Activated CD4-positive, alpha-beta T cell treated with anti-CD3 and anti-CD28 coated beads, Interleukin-2, amount 10 ng/mL, durations not matched to agents 7 days and 5 days (primary cell): ENCODE data around the gene STX10. TPM values are rescaled to one million over a fixed set of nuclear protein-coding genes. Genes with fewer than 3 reads are reported as not detected.
"Not testable (repeated sequence)": the region's sequence is repeated elsewhere in the genome, so short reads cannot be mapped to it uniquely, and the experiment has no call there.

Experiments used
- CTCF ChIA-PET: fragments of 350-600 bp; sonication (Branson Sonifier 250); formaldehyde crosslinking; loops from one replicate; lab custom pipeline; 2021; ENCODE audit warnings: antibody characterized with exemption; lab: Charles Lee
- POLR2A ChIA-PET: fragments of 350-600 bp; sonication (Branson Sonifier 250); formaldehyde crosslinking; loops from one replicate; lab custom pipeline; 2021; ENCODE audit warnings: antibody characterized with exemption; lab: Charles Lee
- DNase-seq: peaks from one replicate; pipeline ENCODE4 v3.0.0-alpha.2; 2020
- H3K27ac Mint-ChIP-seq: one replicate; pipeline ENCODE4 v1.8.0; 2021; ENCODE audit warnings: mild to moderate bottlenecking, moderate library complexity, mixed read lengths
- H3K27me3 Mint-ChIP-seq: one replicate; pipeline ENCODE4 v1.8.0; 2021; ENCODE audit warnings: mixed read lengths
- H3K36me3 Mint-ChIP-seq: one replicate; pipeline ENCODE4 v1.8.0; 2021; ENCODE audit warnings: low read depth, mixed read lengths
- H3K4me1 Mint-ChIP-seq: one replicate; pipeline ENCODE4 v1.8.0; 2021; ENCODE audit warnings: mixed read lengths
- H3K4me3 Mint-ChIP-seq: one replicate; pipeline ENCODE4 v1.8.0; 2021; ENCODE audit warnings: mild to moderate bottlenecking, moderate library complexity, mixed read lengths
- H3K9me3 Mint-ChIP-seq: one replicate; pipeline ENCODE4 v1.8.0; 2021; ENCODE audit warnings: mixed read lengths
- total RNA-seq, 2 experiments: library from RNA; stranded (reverse); gene quantifications; one replicate each; pipeline ENCODE4 v1.2.3, GENCODE V29; 2021

The STX10 gene
- total RNA-seq, 2 experiments from 2014 or later, result 62.3 to 65.0 TPM

GRCh38 chr19:13177584-13177983 is 27.4 kb upstream of the STX10 start:
- H3K4me3 Mint-ChIP-seq, DNase-seq, H3K9me3 Mint-ChIP-seq, H3K27me3 Mint-ChIP-seq: not testable (repeated sequence)
- H3K4me1 Mint-ChIP-seq, result peaks cover 37% of the 10 kb centered on the region
- ChIA-PET POLR2A (interaction anchor here (1.0 kb wide), 1 partner anchor 23 kb away, joined by 6 read pairs; no protein-coding TSS in a partner anchor), CTCF (interaction anchor here (1.3 kb wide), 1 partner anchor 7 kb away, joined by 3 read pairs; no protein-coding TSS in a partner anchor)
- H3K36me3 Mint-ChIP-seq, result peaks cover 12% of the 10 kb centered on the region
- H3K27ac Mint-ChIP-seq, result peak overlapping the region; percentile 25

- no peaks in the 10 kb centered on the region for H3K9me3 Mint-ChIP-seq
- ChIA-PET CTCF (no interaction called here), POLR2A (interaction anchor here (1.0 kb wide), 1 partner anchor 24 kb away, joined by 3 read pairs; no protein-coding TSS in a partner anchor)
- no peak overlapping the region for H3K27ac Mint-ChIP-seq
- no peaks in the 10 kb centered on the region for H3K27me3 Mint-ChIP-seq
- H3K4me1 Mint-ChIP-seq, result peaks cover 42% of the 10 kb centered on the region
- no peak overlapping the region for H3K4me3 Mint-ChIP-seq
- H3K36me3 Mint-ChIP-seq, result peaks cover 17% of the 10 kb centered on the region
- DNase-seq, result no peak
Measured at GRCh38 chr19:13176345-13176744, 26.2 kb upstream of the STX10 start.

- ChIA-PET POLR2A (no interaction called here), CTCF (interaction anchor here (1.1 kb wide), 1 partner anchor 208 kb away, joined by 3 read pairs; no protein-coding TSS in a partner anchor)
- Mint-ChIP-seq H3K36me3 (peaks cover 27% of the 10 kb centered on the region), H3K27ac (peak overlapping the region; percentile 98), H3K4me1 (peaks cover 58% of the 10 kb centered on the region), H3K27me3 (no peaks in the 10 kb centered on the region), H3K4me3 (peak overlapping the region; percentile 76), H3K9me3 (no peaks in the 10 kb centered on the region)
- no peak for DNase-seq
Measured at GRCh38 chr19:13173139-13173737, 23.1 kb upstream of the STX10 start.

GRCh38 chr19:13172346-13173138 is 22.4 kb upstream of the STX10 start:
- POLR2A ChIA-PET, result no interaction called here
- peaks cover 63% of the 10 kb centered on the region for H3K4me1 Mint-ChIP-seq

GRCh38 chr19:13171146-13171545 is 21.0 kb upstream of the STX10 start:
- no peak for DNase-seq
- H3K9me3 Mint-ChIP-seq, result no peaks in the 10 kb centered on the region
- H3K27me3 Mint-ChIP-seq, result no peaks in the 10 kb centered on the region
- POLR2A ChIA-PET, result interaction anchor here (0.7 kb wide), 1 partner anchor 90 kb away, joined by 6 read pairs; no protein-coding TSS in a partner anchor
- peaks cover 30% of the 10 kb centered on the region for H3K36me3 Mint-ChIP-seq
- peaks cover 73% of the 10 kb centered on the region for H3K4me1 Mint-ChIP-seq
- H3K4me3 Mint-ChIP-seq, result no peak overlapping the region
- CTCF ChIA-PET, result interaction anchor here (0.9 to 2.0 kb wide), 5 partner anchors 10 to 38 kb away, joined by 3 to 13 read pairs (median 4); no protein-coding TSS in a partner anchor
- peak overlapping the region; percentile 98 for H3K27ac Mint-ChIP-seq

More at GRCh38 chr19:13172346-13173138, 22.4 kb upstream of the STX10 start:
- CTCF ChIA-PET, result no interaction called here
- Mint-ChIP-seq H3K36me3 (peaks cover 30% of the 10 kb centered on the region), H3K27ac (peak overlapping the region; percentile 98), H3K27me3 (no peaks in the 10 kb centered on the region), H3K4me3 (peak overlapping the region; percentile 76), H3K9me3 (no peaks in the 10 kb centered on the region)
- peak; percentile 68 for DNase-seq

GRCh38 chr19:13169769-13170168 is 19.6 kb upstream of the STX10 start:
- Mint-ChIP-seq H3K27me3 (no peaks in the 10 kb centered on the region), H3K9me3 (no peaks in the 10 kb centered on the region), H3K4me1 (peaks cover 84% of the 10 kb centered on the region), H3K27ac (peak overlapping the region; percentile 98), H3K36me3 (peaks cover 30% of the 10 kb centered on the region), H3K4me3 (no peak overlapping the region)
- CTCF ChIA-PET, result interaction anchor here (0.6 to 2.0 kb wide), 8 partner anchors 8 to 685 kb away, joined by 3 to 13 read pairs (median 3); no protein-coding TSS in a partner anchor
- POLR2A ChIA-PET, result no interaction called here
- DNase-seq, result no peak

- peaks cover 79% of the 10 kb centered on the region for H3K4me1 Mint-ChIP-seq
- H3K27ac Mint-ChIP-seq, result peak overlapping the region; percentile 98
- H3K9me3 Mint-ChIP-seq, H3K27me3 Mint-ChIP-seq, POLR2A ChIA-PET, H3K4me3 Mint-ChIP-seq, DNase-seq: not testable (repeated sequence)
- peaks cover 13% of the 10 kb centered on the region for H3K36me3 Mint-ChIP-seq
- CTCF ChIA-PET, result interaction anchor here (2.6 kb wide), 1 partner anchor 9 kb away, joined by 11 read pairs; no protein-coding TSS in a partner anchor
Measured at GRCh38 chr19:13166151-13166550, 16.0 kb upstream of the STX10 start.

GRCh38 chr19:13165162-13165997 is 15.2 kb upstream of the STX10 start:
- ChIA-PET POLR2A (interaction anchor here (1.3 kb wide), 1 partner anchor 13 kb away, joined by 3 read pairs; no protein-coding TSS in a partner anchor), CTCF (interaction anchor here (2.2 to 3.0 kb wide), 2 partner anchors 13 to 15 kb away, joined by 5 to 11 read pairs; partner anchors contain the start of genes IER2 and STX10)
- Mint-ChIP-seq H3K4me3 (peak overlapping the region; percentile 91), H3K36me3 (peaks cover 13% of the 10 kb centered on the region), H3K4me1 (peaks cover 76% of the 10 kb centered on the region), H3K27ac (peak overlapping the region; percentile 98), H3K9me3 (no peaks in the 10 kb centered on the region), H3K27me3 (no peaks in the 10 kb centered on the region)
- DNase-seq, result no peak

- ChIA-PET CTCF (interaction anchor here (1.6 to 3.0 kb wide), 3 partner anchors 10 to 14 kb away, joined by 5 to 11 read pairs (median 7); partner anchors contain the start of genes IER2 and STX10), POLR2A (interaction anchor here (1.2 to 1.3 kb wide), 2 partner anchors 9 to 12 kb away, joined by 3 to 7 read pairs; no protein-coding TSS in a partner anchor)
- peak overlapping the region; percentile 98 for H3K27ac Mint-ChIP-seq
- H3K9me3 Mint-ChIP-seq, result no peaks in the 10 kb centered on the region
- H3K36me3 Mint-ChIP-seq, result peaks cover 11% of the 10 kb centered on the region
- peaks cover 74% of the 10 kb centered on the region for H3K4me1 Mint-ChIP-seq
- H3K27me3 Mint-ChIP-seq, result no peaks in the 10 kb centered on the region
- H3K4me3 Mint-ChIP-seq, result peak overlapping the region; percentile 91
- peak; percentile 56 for DNase-seq
Measured at GRCh38 chr19:13164343-13165161, 14.4 kb upstream of the STX10 start.

GRCh38 chr19:13163609-13164342 is 13.6 kb upstream of the STX10 start:
- Mint-ChIP-seq H3K36me3 (peaks cover 8% of the 10 kb centered on the region), H3K27ac (peak overlapping the region; percentile 98), H3K4me1 (peaks cover 69% of the 10 kb centered on the region), H3K9me3 (no peaks in the 10 kb centered on the region), H3K27me3 (no peaks in the 10 kb centered on the region), H3K4me3 (peak overlapping the region; percentile 91)
- ChIA-PET CTCF (interaction anchor here (1.1 to 3.0 kb wide), 4 partner anchors 9 to 69 kb away, joined by 3 to 11 read pairs (median 6); partner anchors contain the start of genes IER2 and STX10), POLR2A (interaction anchor here (1.2 to 1.3 kb wide), 3 partner anchors 9 to 12 kb away, joined by 3 to 7 read pairs (median 4); no protein-coding TSS in a partner anchor)
- peak; percentile 58 for DNase-seq
